Retinal pigment epithelial cell (primary cell): ENCODE results near the gene DHCR24.

ENCODE experiments used
- DNase-seq: peaks from one replicate; pipeline ENCODE4 v3.0.0-alpha.2; 2010; ENCODE audit warnings: low read depth
- H3K4me3 ChIP-seq: 2 replicates; pipeline ENCODE4 v1.5.1; 2011; ENCODE audit warnings: mild to moderate bottlenecking, low read length, control low read depth, moderate library complexity
- CTCF ChIP-seq: conservative IDR thresholded peaks from 2 replicates; pipeline ENCODE4 v1.5.1; 2011; ENCODE audit warnings: low read depth, low read length, control low read depth, inconsistent platforms

Gene DHCR24

GRCh38 chr1:54869173-54869851, 17.7 kb downstream of the DHCR24 start:
- H3K4me3 ChIP-seq = no peak overlapping the region
- no peak for DNase-seq
- TF ChIP-seq CTCF = no peak

- no peak for DNase-seq
- H3K4me3 ChIP-seq = no peak overlapping the region
- TF ChIP-seq CTCF = no peak
Observed at GRCh38 chr1:54867717-54868057, 19.3 kb downstream of the DHCR24 start.

GRCh38 chr1:54866801-54867716, 19.9 kb downstream of the DHCR24 start:
- TF ChIP-seq CTCF = no peak
- DNase-seq = no peak

GRCh38 chr1:54865238-54866073, 21.5 kb downstream of the DHCR24 start:
- no peak overlapping the region for H3K4me3 ChIP-seq
- TF ChIP-seq CTCF = no peak

More at GRCh38 chr1:54866801-54867716, 19.9 kb downstream of the DHCR24 start:
- H3K4me3 ChIP-seq = no peak overlapping the region

GRCh38 chr1:54864460-54865208, 22.4 kb downstream of the DHCR24 start:
- TF ChIP-seq CTCF = no peak
- no peak for DNase-seq
- H3K4me3 ChIP-seq = no peak overlapping the region

More at GRCh38 chr1:54865238-54866073, 21.5 kb downstream of the DHCR24 start:
- DNase-seq = no peak

GRCh38 chr1:54863267-54863665, 23.7 kb downstream of the DHCR24 start:
- TF ChIP-seq CTCF = no peak
- DNase-seq = no peak

More at GRCh38 chr1:54863267-54863665, 23.7 kb downstream of the DHCR24 start:
- no peak overlapping the region for H3K4me3 ChIP-seq
